NAMALWA (cell line): ENCODE results near the gene STK11IP.

Experiments used
- DNase-seq: peaks from one replicate; pipeline ENCODE4 v3.0.0-alpha.2; 2015; ENCODE audit warnings: low spot score

The STK11IP gene

DNA sequence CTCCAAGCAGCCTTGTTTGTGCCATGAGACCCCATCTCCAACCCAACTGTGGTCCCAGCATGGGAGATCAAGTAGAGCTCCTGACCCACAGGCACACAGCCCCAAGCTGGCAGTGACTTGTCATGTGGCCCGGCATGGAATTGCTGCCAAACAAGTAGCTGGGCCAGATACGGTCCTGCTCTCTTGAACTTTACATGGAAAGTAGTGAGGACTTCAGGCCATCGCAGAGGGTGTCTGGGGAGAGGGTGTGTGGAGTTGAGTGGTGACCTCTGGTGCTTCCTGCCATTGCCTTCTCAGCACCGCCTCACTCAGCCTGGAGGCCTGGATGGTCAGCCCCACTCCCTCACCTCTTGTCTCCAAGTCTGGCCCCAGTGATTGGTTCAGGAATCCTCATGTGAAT, 18.9 kb downstream of the STK11IP start:
- no peak for DNase-seq

DNA sequence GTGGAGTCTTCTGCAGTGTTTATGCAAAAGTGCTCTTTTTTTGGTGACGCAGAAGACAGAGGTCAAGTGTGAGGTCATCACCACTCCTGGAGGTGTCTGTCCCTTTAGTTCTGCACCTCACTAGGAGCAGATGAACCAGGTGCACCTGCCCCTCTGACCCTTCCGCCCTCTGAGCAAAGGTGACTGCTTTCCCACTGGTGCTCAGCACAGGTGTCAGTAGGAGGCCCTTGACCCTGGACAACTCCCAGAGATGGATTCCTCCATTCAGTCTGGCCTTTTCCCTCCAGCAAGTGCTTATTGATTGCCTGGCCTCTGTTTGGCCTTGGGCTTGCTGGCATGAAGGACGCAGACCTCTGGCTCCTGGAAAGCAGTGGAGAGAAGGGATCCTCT, 21.1 kb downstream of the STK11IP start:
- no peak for DNase-seq

DNA sequence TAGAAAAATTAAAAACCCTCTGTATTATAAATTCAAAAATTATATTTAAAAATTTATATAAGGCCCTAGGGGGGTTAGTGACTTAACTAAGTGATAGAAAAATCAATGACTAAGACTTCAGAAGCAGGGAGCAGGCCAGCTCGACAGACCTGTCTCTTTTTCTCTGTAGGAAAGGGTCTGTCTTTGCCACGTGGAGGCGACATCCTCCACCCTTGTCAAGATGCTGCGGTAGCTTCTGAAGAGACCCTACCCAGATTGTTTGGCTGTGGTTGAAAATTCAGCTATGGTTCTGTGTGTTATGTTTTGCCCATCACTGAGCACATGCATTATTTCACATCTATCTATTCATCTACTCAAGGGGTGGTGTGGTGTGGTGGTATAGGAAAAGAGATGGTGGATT, 21.6 kb downstream of the STK11IP start:
- no peak for DNase-seq

DNA sequence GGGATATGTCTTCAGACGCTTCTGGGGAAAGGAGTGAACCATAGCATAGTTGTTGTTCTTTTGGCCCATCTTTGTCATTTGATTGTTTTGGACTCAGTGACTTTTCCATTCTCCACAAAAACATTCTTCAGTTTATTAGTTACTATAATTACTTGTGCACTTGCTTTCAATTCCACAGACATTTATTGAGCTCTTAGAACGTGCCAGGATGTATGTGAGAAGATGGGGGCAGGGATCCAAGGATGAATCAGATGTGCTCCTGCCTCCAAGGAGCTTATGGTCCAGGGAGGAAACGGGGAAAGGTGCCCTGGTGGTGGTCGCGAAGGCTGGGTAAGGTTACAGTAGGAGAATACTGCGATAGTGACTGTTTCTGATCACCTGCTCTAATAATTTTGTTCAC, 22.9 kb downstream of the STK11IP start:
- DNase-seq, result no peak

DNA sequence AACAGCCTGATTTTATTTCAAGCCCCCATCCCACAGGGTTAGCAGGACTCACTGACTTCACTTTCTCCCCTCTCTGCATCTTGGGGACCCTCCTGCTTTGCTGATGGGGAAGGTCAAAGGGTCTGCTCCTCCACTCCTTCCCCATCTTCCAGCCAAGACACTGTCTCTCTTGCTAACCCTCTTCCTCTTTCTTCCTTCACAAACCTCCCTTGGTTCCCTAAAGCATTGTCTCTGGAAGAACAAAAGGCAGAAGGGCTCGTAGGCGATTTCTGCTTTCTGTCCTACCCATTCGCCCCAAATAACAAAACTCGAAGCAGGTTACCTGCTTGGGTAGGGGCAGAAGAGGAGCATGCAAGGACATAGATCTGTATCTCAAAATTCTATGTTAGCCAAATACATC, 24.3 kb downstream of the STK11IP start:
- no peak for DNase-seq

DNA sequence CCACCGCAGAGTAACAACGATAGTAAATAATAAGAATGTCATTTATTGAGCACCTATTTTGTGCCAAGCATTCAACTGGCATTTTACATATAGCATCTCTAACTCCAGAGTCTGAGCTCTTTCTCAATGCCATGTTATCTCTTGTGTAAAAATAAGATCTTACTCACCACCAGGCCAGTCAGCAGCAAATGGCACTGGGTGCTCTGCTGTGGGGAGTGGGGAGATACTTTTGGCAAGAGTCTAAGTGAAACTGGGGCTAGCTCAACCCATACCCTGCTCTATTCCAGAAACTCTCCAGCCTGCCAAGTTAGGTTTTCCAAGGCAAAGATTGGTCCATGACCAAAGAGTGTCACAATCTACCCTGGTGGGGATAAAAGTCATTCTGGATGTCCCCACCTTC, 24.8 kb downstream of the STK11IP start:
- DNase-seq, result no peak

DNA sequence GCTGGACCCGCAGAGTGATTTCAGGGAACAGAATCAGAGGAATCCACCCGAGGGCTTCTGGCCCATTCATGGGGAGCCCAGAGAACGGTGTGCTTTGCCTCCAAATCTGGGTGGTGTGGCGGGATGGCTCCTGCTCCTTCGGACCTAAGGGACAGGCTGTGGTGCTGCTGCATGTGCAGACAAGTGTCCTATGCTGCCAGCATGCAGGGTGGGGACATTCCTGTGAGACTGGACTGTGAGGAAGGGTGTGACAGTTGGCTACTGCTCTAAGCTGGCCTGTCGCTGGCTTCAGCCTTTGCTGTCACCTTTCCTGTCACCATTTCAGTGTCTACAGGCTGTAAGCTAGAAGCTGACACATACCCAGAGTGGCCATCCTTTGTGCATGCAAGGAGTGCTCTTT, 26.9 kb downstream of the STK11IP start:
- DNase-seq, result no peak

DNA sequence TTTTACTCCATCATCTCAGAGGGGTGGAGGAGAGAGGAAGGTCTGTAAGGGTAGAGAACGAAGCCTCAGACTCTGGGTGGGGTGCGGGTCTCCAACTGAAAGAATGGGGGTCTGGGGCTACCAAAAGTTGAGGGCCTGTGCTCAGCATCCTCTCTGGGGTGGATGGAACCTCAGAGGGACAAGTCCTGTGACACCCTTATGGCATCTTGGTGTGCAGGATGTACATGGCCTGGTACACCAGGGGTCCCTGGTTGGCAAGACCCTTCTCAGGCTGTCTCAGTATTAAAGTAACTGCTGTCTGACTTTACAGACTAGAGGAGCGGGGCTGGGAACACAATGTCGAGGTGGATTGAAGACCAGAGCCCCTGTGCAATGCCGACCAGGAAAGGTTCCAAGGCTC, 27.5 kb downstream of the STK11IP start:
- DNase-seq, result no peak

DNA sequence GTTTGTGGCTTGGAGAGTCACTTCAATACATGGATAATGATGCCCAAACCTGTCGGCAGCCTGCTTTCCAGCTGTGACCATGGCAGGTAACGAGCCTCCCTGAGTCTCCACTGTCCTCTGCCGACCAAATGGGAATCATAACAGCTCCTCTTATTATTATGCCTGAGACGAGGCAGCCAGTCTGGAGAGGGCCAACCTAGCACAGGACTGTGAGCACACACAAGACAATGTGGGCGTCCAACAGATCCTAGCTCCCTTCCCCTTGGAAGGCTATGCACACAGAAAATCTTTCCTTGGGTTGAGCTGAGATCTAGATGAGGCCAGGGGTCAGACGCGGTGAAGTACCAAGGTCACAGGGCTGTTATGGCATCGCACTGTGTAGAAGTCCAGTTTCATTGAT, 28.9 kb downstream of the STK11IP start:
- DNase-seq, result no peak

DNA sequence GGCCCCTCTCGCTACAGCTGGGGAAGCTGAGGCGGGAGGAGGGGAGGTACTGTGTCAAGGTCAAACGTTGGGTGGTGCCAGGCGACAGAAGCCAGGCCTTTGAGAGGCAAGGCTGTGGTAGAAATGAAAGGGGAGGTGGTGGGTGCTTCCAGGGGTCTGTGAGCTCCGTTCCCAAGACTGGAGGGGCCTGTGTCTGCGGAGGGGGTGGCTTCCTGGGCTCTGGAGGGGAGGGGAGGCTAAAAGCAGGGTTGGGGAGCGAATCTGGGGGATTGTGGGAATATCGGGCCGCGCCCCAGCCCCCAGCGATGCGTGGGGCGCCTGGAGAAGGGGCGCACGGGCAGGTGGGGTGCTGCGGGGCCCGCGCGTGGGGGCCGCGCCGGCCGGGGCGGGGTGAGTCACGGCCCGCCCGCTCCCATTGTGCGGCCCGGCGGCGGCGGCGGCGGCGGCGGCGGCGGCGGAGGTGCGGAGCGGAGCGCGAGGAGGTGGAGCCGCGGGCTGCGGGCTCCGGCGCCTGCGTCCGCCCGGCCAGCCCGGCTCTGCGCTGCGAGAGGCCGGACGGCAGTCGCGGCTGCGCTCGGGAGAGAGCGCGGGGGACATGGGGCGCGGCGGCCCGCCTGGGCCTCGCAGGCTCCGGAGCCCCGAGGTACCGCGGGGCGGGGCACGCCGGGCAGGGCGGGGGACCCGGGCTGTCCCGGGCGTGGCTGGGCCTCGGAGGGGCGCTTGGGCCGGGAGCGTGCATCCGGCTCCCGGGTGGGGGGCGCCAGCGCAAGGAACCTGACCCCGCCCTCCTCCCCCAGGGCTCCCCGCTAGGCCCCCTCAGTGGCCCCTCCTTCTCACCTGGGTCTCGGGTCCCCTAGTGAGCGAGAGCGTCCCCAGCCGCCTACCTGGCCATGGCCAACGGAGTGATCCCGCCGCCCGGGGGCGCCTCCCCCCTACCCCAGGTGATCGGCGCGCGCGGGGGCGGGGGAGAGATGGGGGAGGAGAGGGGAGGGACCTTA, 29.7 kb downstream of the STK11IP start, which contains the start of gene SLC4A3:
SLC4A3 (plus strand) TSS at position 528 of the 998 bp plus-strand sequence; CDS start at position 891, 363 bp downstream.
- no peak for DNase-seq

DNA sequence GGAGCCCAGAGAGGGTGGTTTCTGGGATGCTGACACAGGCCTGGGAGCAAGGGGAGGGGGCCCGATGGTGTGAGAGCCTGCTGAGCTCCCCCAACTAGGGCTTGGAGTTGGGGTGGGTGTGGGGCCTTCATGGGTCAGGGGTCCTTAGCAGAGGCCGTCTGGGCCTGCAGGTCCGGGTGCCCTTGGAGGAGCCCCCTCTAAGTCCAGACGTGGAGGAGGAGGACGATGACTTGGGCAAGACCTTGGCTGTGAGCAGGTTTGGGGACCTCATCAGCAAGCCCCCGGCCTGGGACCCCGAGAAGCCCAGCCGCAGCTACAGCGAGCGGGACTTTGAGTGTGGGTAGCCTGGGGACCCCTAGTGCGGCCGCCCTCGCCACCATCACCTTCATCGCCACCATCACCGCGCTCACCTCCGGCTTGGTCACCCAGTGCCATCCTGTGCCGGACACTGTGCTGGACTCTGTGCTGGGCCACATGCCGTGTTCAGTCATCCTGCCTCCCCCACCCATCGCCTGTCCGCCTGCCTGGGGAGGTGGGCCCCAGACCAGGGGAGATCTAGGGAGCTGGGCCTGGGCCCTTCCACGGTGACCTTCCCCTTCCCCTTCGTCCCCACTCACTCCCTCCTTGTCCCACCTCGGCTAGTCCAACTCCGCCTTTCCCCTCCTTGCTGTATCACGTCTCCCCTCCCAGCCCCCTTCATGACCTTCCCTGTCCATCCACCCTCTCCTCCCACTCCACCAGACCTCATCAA, 30.8 kb downstream of the STK11IP start:
- no peak for DNase-seq

DNA sequence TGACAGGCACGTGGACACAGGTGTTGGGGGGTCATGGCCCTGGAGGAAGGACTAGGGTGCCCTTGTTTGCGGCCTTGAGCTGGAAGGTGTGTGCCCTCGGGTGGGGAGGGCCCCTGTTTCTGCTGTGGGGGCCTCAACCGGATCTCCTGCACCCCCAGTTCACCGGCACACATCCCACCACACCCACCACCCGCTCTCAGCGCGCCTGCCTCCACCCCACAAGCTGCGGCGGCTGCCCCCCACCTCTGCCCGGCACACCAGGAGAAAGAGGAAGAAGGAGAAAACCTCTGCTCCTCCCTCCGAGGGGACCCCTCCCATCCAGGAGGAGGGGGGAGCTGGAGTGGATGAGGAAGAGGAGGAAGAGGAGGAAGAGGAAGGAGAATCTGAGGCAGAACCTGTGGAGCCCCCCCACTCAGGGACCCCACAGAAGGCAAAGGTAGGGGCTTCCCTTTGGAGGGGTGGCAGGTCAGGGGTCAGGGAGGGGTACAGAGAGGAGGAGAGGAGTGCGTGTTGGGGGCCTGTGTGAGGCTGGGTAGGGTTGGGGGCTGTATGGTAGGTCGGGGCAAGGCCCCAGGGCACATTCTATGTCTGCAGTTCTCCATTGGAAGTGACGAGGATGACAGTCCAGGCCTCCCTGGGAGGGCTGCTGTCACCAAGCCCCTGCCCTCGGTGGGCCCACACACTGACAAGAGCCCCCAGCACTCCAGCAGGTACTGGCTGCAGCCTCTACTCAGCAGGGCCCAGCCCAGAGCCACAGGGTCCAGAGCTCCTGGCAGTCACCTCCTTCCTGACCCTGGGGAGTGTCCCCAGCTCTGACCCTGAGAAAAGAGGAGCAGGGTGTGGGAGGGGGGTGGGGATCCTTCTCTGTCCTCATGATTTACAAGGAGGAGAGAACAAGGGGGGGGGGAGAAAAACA, 31.6 kb downstream of the STK11IP start:
- DNase-seq, result no peak

DNA sequence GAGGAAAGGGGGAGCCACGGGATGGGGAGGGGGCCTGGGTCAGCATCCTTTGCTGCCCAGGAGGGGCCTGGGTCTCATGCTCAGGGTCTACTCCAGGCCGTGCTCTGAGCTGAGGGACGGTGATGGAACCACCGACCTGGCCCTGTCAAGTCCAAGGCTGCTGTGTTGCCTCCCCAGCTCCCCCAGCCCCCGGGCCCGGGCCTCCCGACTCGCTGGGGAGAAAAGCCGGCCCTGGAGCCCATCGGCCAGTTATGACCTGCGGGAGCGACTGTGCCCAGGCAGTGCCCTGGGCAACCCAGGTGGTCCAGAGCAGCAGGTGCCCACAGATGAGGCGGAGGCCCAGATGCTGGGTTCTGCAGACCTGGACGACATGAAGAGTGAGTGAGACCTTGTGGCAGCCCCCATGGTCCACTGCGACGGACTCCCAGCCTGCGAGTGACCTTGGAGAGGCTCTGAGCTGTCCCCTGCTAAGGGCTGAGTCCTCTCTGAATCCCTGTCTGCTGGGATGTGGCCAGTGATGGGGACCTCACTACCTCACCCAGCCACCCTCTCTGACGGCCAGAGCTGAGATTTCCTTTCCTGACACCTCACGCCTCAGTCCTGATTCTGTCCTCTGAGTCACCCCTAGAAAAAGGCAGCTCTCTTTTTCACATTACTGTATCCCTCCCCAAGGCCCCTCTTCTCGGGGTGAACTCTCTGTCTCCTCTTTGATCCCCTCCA, 32.5 kb downstream of the STK11IP start:
- no peak for DNase-seq

DNA sequence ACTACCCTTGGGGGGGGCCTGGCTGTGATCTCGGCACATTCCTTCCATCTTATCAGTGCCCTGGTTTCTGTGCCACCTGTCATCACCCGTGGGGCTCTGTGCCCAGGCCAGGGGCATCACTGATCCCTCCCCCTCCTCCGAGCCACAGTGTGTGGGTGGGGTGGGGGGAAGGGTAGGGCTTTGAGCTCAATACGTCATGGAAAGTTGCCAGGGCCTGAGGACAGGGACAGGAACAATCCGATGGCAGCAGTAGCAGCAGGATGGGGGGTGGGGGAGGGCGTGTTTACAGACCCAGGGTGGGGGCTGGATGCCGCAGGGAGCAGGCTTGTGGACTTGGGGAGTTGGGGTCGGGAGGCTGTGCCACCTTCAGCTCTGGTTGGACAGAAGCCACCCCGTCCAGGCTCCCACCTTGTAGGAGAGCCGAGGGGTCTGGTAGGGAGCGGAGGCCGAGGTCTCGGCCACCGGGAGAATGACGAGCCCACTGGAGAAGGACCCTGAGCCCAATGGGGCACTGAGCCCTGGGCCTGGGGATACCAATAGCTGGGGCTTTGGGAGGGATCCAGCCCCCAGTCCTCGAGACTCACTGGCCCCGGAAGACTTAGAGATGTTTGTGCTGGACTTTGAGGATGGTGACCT, 33.2 kb downstream of the STK11IP start:
- DNase-seq, result no peak

DNA sequence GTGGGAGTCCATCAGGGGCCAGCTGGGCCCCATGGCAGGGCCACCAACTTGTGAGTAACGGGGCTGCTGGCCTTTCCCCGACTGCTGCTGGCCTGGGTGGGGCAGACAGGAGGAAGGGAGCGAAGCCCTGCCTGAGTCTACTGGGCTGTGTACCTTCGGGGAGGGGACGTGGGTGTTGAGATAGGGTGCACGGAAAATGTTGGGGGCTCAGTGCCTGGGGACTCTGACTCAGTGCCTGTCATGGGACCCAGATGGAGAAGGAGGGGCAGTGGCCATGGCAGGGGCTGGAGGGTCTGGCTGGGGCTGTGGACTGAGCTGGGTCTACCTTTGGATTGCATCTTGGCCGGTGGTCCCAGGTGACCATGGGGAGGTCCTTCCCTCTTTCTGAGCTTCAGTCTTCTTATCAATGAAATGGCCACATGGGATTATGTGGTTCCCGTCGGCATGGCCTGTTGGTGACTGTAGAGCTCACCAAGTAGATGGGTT, 33.8 kb downstream of the STK11IP start:
- DNase-seq, result no peak

DNA sequence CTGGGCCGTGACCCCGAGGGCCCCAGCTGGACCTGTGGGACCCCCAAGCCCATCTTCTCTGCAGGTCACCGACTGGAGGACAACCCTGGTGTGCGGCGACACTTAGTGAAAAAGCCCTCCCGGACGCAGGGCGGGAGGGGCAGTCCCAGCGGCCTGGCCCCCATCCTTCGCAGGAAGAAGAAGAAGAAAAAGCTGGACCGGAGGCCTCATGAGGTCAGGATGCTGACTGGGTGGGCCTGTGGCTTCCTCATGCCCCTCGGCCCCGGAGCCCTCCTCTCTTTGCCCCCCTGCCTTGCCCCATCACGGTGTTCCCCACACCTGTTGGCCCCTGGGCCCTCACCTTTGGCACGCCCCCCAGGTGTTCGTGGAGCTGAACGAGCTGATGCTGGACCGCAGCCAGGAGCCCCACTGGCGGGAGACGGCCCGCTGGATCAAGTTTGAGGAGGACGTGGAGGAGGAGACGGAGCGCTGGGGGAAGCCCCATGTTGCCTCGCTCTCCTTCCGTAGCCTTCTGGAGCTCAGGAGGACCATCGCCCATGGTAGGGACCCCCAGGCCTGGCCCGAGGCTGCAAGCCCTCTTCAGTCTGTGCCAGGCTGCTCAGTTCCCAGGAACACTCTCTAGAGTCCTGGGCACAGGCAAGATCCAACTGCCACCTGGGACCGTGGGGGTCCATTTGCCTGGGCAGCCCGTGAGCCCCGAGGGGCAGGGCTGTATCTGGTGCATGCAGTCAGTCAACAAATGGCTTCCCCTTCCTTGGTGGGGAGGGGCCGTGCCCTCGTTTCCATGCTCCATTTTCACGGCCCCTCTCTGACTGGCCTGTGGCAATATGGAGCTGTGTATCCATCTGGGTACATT, 34.5 kb downstream of the STK11IP start:
- no peak for DNase-seq

DNA sequence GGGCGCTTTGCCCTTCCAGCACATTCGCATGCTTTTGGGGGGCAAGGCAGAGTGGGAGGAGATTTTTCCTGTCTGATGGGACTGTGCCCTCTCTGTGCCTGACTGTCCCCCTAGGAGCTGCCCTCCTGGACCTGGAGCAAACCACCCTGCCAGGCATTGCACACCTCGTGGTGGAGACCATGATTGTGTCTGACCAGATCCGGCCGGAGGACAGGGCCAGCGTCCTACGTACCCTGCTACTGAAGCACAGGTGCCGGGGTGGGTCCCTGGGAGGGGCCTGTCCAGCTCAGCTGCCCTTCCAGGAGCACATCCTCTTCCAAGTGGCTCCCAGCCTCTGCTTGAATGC, 35.1 kb downstream of the STK11IP start:
- DNase-seq, result no peak

DNA sequence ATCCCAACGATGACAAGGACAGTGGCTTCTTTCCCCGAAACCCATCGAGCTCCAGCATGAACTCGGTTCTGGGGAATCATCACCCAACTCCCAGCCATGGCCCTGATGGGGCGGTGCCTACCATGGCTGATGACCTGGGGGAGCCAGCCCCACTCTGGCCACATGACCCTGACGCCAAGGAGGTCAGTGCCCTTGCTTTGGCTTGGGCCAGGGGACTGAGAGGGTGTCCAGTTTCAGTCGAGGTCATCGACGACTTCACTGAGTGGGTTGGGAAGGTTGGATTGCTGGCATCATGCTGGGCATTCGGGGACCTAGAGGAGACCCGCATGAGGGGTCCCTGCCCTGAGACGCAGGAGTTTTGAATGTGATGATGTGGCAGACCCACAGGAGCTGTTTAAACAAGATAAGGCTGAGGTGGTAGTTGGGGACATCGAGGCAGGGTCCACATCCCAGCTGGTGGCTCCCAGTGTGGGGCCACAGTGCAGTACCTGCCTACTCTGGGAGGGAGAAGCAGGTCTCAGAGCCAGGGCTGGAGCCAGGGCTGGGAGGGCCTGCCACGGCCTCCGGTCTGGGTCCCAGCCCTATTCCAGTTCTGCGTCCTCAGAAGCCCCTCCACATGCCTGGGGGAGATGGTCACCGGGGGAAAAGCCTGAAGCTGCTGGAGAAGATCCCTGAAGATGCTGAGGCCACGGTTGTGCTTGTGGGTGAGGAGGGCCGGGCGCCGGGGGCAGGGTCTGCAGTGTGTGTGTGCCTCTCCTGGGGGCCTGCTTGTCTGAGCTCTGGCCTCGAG, 35.8 kb downstream of the STK11IP start:
- no peak for DNase-seq
